Raji (cell line): ENCODE data around the gene ODC1.

Experiments used
- POLR2A ChIP-seq: IDR thresholded peaks from 2 replicates; pipeline ENCODE4 v1.6.1; 2011; ENCODE audit warnings: low read depth, low read length, control low read depth; ENCODE audit not compliant: insufficient read depth

Gene ODC1

DNA sequence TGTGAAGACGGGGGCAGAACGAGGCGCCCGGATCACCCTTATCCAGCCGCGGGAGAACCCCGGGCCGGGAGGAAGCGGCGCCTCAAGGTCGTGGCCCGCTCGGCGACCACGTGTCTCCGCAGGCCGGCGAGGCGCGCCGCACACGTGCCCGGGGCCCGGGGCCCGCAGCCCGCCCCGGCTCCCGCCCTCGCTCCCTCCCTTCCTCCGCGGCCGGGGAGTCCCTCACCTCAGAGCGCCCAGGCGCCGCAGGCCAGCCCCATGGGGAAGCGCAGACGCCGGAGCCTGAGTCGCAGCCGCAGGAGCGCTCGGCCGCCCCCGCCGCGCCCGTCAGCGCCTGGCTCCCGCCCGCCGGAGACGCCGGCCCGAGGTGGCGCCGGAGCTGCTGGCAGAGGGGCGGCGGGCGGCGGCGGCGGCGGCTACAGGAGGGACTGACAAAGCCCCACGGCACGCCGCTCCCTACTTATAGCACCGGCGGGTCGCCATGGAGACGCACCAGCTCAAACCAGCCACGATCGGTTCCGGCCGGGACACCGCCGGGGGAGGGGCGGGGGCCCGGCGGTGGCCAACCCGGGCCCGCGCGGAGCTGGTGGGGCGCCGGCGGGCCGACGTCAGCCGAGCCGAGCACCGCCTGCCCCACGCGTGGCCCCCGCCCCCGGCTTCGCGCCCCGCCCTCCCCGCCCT is at the start of gene ODC1:
Gene ODC1, minus strand, starts transcription at position 433 of the 681 bp plus-strand sequence. CDS start 3,295 bp downstream, outside the sequence.
- TF ChIP-seq POLR2A: peak; percentile 47; the same call in 1 of the 2 replicates

DNA sequence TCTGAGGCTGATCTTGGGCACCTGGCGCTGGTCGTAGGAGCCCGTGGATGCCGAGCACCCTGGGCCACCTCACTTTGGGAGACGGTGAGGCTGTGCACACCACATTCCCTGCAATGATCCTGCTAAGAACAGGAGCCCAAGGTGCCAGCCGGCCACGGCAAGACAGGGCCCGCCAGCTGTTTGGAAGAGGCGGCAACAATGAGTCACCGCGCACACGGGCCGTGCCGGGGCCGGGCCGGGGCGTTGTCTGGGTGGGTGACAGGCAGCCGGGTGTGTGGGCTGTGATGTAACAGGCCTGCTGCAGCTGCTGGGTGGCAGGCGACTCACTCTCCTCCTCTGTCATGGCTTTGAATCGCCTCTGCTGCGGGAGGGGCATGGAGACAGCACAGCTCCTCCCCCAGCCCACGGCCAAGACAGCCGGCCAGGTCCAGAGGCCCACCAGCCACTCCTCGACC is 49.7 kb upstream of the ODC1 start:
- no peak for TF ChIP-seq POLR2A

DNA sequence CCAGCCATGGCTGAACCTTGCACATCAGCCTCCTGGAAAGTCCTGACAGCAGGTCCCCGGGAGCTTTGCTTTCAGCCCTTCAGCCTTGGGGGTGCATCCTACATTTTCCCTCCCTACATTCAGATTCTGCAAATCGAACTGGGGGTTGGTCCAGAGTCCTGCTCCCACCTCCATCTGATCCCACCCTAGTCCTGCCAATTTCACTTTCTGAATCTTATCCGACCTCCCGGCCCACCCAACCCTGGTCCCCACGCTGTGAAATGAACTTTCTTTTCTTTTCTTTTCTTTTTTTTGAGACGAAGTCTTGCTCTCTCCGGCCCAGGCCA is 47.8 kb upstream of the ODC1 start:
- TF ChIP-seq POLR2A: no peak

DNA sequence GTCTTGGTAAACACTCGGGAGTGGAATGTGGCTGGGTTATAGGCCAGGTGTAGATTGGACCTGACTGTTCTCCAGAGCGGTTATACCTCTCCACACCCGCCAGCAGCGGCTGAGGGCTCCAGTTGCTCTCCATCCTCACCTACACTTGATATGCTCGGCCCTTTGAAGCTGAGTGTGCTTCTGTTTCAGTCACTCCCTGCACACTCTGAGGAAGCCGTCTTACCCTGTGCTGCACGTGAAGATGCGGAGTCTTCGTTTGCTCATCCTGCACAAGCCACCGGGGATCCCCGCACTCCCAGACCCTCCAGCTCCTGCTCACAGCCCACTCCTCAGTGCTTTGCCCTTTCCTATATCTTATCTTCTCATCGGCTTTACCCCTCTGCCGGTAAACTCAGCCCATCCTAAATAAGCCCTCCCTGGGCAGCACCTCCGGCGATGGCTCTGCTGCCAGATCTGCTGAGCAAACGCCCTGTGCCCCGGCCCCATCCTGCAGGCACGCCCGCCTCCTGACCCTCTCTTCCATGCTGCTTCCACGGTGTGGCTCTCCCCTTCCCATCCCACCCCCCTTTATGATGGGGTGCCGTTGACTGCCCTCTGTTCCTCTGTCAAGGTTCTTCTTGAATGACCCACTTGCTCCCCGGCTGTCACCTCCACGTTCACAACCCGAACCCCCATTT is 47.3 kb upstream of the ODC1 start:
- TF ChIP-seq POLR2A: no peak

DNA sequence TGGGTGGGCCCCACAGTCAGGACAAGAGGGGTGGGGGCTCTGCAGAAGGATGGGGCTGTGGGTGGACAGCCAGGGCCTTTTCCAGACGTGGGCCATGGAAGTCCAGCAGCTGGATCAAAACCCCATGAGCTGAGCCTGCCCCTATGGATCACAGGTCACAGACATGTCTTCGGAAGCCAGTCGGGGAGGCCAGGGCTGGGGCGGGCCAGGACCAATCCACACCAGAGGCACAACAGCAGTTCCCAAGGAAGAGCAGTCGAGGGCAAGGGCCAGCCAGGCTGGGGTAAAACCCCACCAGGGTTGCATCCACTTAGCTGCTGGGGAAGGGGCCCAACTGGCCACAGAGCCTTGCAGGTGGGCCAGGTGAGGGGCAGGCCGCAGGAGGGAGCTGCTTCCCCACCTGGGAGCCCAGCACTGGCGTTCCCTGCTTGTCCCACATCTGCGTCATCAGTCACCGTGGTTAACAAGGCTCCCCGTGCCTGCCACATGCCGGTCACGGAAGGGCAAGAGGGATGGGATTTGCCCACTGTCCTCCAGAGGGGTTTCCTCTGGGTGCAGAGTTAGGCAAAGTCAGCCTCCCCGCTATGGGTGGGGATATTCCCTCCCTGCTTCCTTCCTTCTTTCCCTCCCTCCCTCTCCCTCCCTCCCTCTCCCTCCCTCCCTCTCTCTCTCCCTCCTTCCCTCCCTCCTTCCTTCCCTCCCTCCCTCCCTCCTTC is 46.4 kb upstream of the ODC1 start:
- TF ChIP-seq POLR2A: no peak

DNA sequence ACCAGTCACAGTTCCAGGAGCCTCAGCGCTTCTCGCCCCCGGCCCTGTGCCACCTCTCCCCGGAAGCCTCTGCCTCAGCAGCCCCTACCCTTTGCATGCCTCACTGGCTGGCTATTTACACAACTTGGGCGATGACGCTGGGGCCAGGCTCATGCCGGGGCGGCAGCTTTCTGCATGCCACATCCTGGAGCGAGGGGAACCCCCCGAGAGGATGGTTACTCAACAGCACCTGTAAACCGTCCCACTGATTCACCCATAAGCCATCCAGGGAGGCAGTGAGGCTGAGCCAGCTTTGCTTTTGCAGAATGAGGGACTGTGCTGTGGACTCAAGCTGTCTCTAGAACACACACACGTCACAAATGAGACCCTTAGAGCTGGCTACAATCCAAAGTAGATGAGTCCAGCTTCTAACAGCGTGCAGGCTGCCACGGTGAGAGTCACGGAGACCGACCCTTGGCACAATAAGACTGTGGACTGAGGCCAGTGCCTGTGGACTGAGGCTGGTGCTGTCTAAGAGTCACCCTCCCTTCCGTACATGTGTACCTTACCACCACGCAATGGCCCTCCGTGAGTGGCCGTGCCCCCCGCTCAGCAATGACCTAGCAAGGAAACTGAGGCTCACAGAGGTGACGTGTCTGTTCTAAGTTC is 45.6 kb upstream of the ODC1 start:
- no peak for TF ChIP-seq POLR2A

DNA sequence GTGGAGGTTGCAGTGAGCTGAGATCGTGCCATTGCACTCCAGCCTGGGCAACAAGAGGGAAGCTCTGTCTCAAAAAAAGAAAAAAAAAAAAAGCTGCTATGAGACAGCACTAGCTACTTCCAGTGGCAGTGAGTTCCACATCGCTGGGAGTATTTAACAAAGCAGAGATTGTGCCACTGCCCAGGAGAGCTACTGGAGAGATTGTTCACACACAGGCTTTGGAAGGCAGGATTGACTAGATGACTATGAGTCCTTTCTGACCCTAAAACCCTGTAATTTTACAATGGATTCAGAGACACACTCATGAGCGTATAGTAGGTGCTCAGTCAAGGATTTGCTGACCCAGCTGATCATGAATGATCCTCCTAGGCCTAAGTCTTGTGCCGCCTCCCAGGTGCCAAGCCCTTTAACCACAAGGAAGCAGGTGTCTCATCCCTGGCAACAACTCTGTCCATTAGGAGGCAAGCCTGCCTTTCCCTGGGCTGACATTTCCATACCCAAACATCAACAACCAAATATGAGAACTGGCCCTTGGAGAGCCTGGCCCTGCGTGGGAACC is 45.0 kb upstream of the ODC1 start:
- TF ChIP-seq POLR2A: no peak

DNA sequence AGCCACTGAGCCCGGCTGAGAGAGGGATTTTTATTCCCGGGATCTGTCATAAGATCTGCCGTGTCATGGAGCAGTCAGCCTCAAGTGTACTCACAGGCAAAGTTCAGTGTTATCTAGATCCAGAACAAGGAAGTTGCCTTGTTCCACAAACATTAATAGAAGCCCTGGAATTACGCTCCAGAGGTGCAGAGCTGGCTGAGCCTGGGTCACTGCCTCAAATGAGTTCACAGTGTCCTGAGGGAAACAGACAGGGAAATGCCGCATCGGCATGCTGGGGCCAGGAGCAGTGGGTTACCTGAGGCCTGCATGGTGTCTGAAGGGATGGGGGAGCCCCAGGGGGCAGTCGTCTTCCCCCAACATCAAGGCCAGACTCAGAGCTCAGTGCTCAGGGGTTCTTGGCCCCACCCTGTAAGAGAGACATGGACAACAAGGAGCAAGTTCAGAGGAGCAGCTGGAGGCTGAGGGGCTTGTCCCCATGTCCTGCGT is 42.7 kb upstream of the ODC1 start:
- no peak for TF ChIP-seq POLR2A

DNA sequence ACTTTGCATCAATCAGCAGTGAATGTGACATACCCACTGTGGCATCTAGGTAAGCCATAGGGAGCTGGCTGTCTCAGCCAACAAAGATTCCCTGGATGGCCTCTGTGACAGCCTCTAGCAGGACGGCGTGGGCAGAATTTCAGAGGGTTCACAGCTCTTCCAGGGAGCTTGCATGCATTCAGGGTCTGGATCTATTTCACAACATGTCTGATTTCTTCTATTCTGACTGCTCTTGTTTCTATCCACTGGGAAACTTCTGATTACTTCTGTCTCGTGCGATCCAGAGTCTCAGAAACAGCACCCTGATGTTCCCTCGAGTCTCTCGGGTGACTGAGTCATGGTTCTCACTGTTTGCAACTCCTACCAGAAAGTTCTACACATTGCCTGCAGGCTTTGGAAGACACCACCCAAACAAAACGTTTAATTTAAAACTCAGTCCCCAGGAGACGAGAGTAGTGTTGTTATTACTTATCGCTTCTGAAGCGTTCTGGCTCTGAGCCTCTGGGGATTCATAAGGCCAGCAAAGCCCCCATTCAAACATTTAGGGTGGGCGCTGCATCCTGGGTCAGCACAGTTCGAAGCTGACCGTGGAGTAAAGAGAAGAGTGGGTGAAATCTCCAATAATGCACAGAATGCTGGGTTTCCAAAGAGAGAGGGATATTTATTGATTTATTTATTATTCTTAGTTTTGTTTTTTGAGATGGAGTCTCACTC is 41.9 kb upstream of the ODC1 start:
- TF ChIP-seq POLR2A: no peak

DNA sequence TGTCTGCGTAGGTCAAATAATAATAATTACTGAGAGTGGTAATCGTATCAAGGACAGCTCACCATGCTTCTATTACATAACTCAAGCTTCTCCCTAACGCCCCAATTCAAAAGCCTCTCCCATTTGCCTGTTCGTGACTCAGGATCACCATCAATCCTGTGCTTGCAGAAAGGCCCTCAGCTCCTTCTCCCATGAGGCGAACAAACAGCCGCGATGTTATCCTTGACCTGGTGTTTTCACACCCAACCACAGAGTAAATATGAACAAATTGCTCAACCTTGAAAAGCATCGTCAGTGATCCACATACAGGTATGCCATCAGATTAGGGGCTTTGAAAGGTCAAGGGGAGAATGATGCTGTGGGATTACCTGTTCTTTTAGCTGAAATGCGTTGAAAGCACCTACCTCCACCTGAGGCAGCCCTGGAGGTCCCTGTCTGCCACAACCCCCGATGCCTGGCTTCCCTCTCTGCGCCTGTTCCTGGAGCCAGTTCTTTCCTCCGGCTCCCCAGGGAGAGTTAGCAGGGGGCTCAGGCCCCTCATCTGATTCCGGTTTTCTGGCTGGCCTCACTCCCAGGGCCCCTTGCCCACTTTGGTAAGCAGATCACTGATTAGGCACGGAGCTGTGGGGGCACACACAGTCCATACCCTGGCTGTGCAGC is 39.1 kb upstream of the ODC1 start:
- no peak for TF ChIP-seq POLR2A

DNA sequence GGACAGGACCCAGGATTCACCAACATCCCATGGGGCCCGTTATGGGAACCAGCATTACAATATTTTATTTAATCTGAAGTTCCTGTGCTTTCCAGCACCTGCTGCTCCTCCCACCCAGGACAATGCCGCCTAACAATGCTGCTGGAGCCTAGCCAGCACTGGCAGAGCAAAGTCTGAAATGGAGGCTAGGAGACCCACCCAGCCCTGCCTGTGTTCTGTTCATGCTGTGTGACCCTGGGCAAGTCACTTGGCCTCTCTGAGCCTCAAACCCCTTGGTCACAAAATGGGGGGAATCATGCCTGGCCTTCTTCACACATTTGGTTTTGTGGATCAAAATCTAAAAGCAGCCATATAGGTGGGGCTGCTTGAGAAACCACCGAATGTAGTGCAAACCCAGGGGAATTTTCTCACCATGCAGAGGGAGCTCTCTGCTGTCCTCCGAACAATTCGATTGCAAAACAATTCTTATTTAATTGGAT is 38.5 kb upstream of the ODC1 start:
- no peak for TF ChIP-seq POLR2A

DNA sequence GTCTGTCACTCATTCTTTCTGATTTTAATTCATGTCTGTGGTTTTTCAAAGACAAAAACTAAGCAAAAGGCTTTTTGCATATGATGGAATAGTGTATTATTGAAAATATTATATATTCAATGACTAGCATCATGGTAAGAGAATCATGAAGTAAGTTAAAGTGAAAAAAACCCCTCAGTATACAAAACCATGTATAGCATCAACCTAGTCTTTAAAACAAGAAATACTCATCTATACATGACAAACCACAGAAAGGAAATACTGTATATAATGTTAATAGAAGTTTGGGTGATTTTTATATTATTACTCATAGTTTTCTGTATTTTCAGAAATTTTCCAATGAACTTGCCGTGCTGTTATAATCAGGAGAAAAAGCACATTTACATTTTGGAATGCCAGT is 38.0 kb upstream of the ODC1 start:
- TF ChIP-seq POLR2A: no peak

DNA sequence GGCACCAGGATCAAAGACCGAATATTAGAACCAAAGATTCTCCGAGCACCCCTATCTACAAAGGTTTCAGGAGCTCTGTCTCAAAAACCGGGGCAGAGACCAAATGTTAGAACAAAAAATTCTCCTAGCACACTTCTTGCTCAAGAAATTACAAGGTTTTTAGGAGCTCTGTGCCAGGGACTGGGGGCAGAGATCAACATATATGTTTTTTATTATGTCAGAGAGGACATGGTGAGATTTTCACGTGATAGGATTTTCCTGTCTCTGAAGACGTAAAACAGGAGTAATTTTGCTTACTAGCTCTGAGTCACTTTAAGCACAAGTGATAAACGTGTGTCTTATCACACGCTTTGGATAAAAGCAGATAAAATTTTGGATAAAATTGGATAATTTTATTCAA is 34.8 kb upstream of the ODC1 start:
- no peak for TF ChIP-seq POLR2A

DNA sequence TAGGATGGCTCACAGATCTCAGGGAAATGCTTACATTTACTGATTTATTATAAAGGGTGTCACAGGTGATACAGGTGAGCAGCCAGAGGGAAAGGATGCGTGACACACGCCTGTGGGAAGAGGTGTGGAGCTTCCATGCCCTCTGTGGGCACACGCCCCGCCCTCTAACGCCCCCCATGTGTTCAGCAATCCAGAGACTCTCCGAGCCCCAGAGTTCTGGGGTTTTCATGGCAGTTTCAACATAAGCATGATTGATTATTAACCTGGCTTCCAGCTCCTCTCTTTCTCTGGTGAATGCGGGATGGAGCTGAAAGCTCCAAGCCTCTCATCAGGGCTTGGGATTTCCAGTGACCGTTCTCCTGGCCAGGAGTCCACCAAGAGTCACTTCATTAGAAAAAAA is 34.3 kb upstream of the ODC1 start:
- TF ChIP-seq POLR2A: no peak

DNA sequence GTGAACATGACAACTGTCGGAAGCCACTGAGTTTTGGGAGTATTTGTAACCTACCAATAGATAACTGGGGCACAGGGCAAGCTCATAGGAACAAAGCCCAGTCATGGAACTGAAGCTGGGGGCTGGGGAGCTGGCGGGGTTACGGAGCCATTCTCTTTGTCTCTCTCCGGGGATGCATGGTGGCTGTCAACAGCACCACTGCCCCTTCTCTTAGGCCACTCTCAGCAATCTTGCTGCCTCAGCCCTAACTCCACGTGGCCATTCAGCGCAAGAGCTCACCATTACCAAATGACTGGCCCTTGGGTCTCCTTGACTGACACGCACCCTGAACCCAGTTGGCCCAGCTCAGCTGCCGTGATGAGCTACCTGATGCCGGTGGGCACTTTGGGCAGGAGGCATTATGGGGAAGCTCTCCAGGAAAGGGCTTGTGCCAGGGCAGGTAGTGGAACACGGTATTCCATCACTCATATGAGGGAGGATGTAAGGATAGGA is 33.6 kb upstream of the ODC1 start:
- TF ChIP-seq POLR2A: no peak
